Endothelial cell of umbilical vein (primary cell): ENCODE measurements around the gene ZNRF1. TPM values are rescaled to one million over a fixed set of nuclear protein-coding genes. Genes with fewer than 3 reads are reported as not detected.

Source experiments
- BruUV-seq: library from RNA; stranded (reverse); fragments of 400-500 nt; replicated peaks from 2 replicates; lab custom pipeline; 2021; lab: Mats Ljungman, UMichigan
- CTCF ChIA-PET: fragments of 300-600, 350-600 bp; sonication (Branson Sonifier 250); formaldehyde crosslinking; loops from one replicate; lab custom pipeline; 2021; ENCODE audit warnings: antibody characterized with exemption, inconsistent platforms; lab: Charles Lee
- POLR2A ChIA-PET: fragments of 300-600, 350-600 bp; sonication (Branson Sonifier 250); formaldehyde crosslinking; loops from one replicate; lab custom pipeline; 2021; ENCODE audit warnings: antibody characterized with exemption, inconsistent platforms; lab: Charles Lee
- DNase-seq: peaks from one replicate; pipeline ENCODE4 v3.0.0-alpha.2; 2011; ENCODE audit warnings: low read depth, low spot score
- FAIRE-seq: peaks from 2 replicates; lab custom pipeline; 2011; peaks lifted over from hg19 to GRCh38; lab: Jason Lieb, UNC
- H2AFZ ChIP-seq: 2 replicates; pipeline ENCODE4 v1.6.0; 2012; ENCODE audit warnings: low read depth, low read length, control low read depth, inconsistent platforms
- H3K27ac ChIP-seq: 2 replicates; pipeline ENCODE4 v1.5.1; 2011; ENCODE audit warnings: low read depth, mild to moderate bottlenecking, control low read depth, low read length, moderate library complexity; ENCODE audit not compliant: insufficient read depth
- H3K27me3 ChIP-seq, 2 experiments: 2 replicates each; pipeline versions ENCODE4 v1.6.0 to v1.6.1; 2011; ENCODE audit warnings: low read length in 2 of 2, mixed read lengths in 1 of 2; ENCODE audit not compliant: control insufficient read depth in 2 of 2, insufficient read depth in 2 of 2
- H3K36me3 ChIP-seq, 2 experiments: 2 replicates in 1 of 2; 3 replicates in 1 of 2; pipeline ENCODE4 v1.5.1; 2011; ENCODE audit warnings: low read length in 2 of 2, mild to moderate bottlenecking in 1 of 2, moderate library complexity in 1 of 2; ENCODE audit not compliant: control insufficient read depth in 2 of 2, insufficient read depth in 2 of 2; ENCODE audit errors: extremely low read depth in 1 of 2
- H3K4me1 ChIP-seq: 3 replicates; pipeline ENCODE4 v1.5.1; 2011; ENCODE audit warnings: mild to moderate bottlenecking, low read length; ENCODE audit not compliant: control insufficient read depth, insufficient read depth; ENCODE audit errors: extremely low read depth
- H3K4me2 ChIP-seq: 2 replicates; pipeline ENCODE4 v1.6.1; 2011; ENCODE audit warnings: low read length, control low read depth, mixed read lengths; ENCODE audit not compliant: insufficient read depth
- H3K4me3 ChIP-seq, 3 experiments: fragments of 200-600 bp in 1 of 3; sonication (generic), shearing (Covaris generic) in 1 of 3; replicated peaks in 1 of 3; 2 replicates each; pipeline ENCODE4 v1.5.1; 2011 to 2016; ENCODE audit warnings: control low read depth in 3 of 3, low read length in 3 of 3, mild to moderate bottlenecking in 2 of 3, inconsistent platforms in 1 of 3, low read depth in 1 of 3, moderate library complexity in 1 of 3; ENCODE audit not compliant: insufficient read depth in 1 of 3
- H3K79me2 ChIP-seq: 2 replicates; pipeline ENCODE4 v1.6.0; 2012; ENCODE audit warnings: low read length, inconsistent platforms; ENCODE audit not compliant: control insufficient read depth, insufficient read depth
- H3K9ac ChIP-seq: replicated peaks from 2 replicates; pipeline ENCODE3; 2011; ENCODE audit warnings: low read length, control low read depth; ENCODE audit not compliant: insufficient read depth; ENCODE audit errors: extremely low read depth
- H3K9me1 ChIP-seq: replicated peaks from 3 replicates; pipeline ENCODE4 v1.6.0; 2011; ENCODE audit warnings: mild to moderate bottlenecking, low read length; ENCODE audit not compliant: control insufficient read depth, insufficient read depth; ENCODE audit errors: extremely low read depth
- H3K9me3 ChIP-seq: replicated peaks from 2 replicates; pipeline ENCODE4 v1.5.1; 2012; ENCODE audit warnings: low read length, inconsistent platforms; ENCODE audit not compliant: control insufficient read depth, insufficient read depth
- H4K20me1 ChIP-seq: replicated peaks from 2 replicates; pipeline ENCODE3; 2011; ENCODE audit warnings: mild to moderate bottlenecking, low read length; ENCODE audit not compliant: control insufficient read depth, insufficient read depth; ENCODE audit errors: extremely low read depth
- CTCF ChIP-seq, 2 donors: IDR thresholded peaks; 1 replicate in 1 of 2; 2 replicates in 1 of 2; pipeline ENCODE4 v1.5.1; 2011; ENCODE audit warnings: low read length in 2 of 2, mild to moderate bottlenecking in 2 of 2, moderate library complexity in 2 of 2, control low read depth in 1 of 2, inconsistent platforms in 1 of 2, low read depth in 1 of 2; ENCODE audit not compliant: insufficient read depth in 1 of 2; ENCODE audit errors: extremely low read depth in 1 of 2
- EZH2 ChIP-seq: IDR thresholded peaks from 2 replicates; pipeline ENCODE4 v1.6.1; 2012; ENCODE audit warnings: borderline replicate concordance, low read depth, mild to moderate bottlenecking, moderate library complexity, low read length, inconsistent platforms; ENCODE audit not compliant: severe bottlenecking
- FOS ChIP-seq: IDR thresholded peaks from 2 replicates; pipeline ENCODE4 v1.6.1; 2011; ENCODE audit warnings: mild to moderate bottlenecking, low read length, moderate library complexity, borderline replicate concordance; ENCODE audit not compliant: insufficient read depth
- GATA2 ChIP-seq: IDR thresholded peaks from 2 replicates; pipeline ENCODE4 v1.7.0; 2011; ENCODE audit warnings: low read depth, mild to moderate bottlenecking, moderate library complexity, mixed read lengths, low read length; ENCODE audit not compliant: insufficient read length, insufficient read depth
- JUN ChIP-seq: IDR thresholded peaks from 2 replicates; pipeline ENCODE4 v1.6.1; 2011; ENCODE audit warnings: borderline replicate concordance, low read depth; ENCODE audit not compliant: insufficient read length, insufficient read depth
- MAX ChIP-seq: IDR thresholded peaks from 2 replicates; pipeline ENCODE4 v1.6.1; 2011; ENCODE audit not compliant: insufficient read depth, insufficient read length
- MYC ChIP-seq: IDR thresholded peaks from one replicate; pipeline ENCODE4 v1.6.1; 2011; ENCODE audit warnings: mild to moderate bottlenecking, low read depth, low read length
- POLR2A ChIP-seq: IDR thresholded peaks from 2 replicates; pipeline ENCODE4 v1.6.1; 2012; ENCODE audit warnings: low read depth, mild to moderate bottlenecking, control low read depth, low read length
- POLR2AphosphoS5 ChIP-seq: IDR thresholded peaks from 2 replicates; pipeline ENCODE4 v1.6.1; 2012; ENCODE audit warnings: low read depth, mild to moderate bottlenecking, control low read depth, low read length, moderate library complexity; ENCODE audit not compliant: insufficient read depth
- dilution Hi-C: fragments of 300-500 bp; cut with MboI; formaldehyde crosslinking; loops from one replicate; pipeline ENCODE4 v1.15.0; 2019; ENCODE audit warnings: low sequenced_read_pairs; ENCODE audit not compliant: extremely low pct_ligation_motif_present
- intact Hi-C: fragments of 100-400 bp; cut with micrococcal nuclease; formaldehyde crosslinking; loops from one replicate; pipeline ENCODE4 v1.10.0; 2022
- polyA plus RNA-seq, 4 experiments: library from polyadenylated mRNA; depleted of rRNA in 3 of 4; stranded (reverse) in 3 of 4; unstranded in 1 of 4; fragments of >200 nt; gene quantifications; 2 replicates each; pipeline versions ENCODE4 v1.2.1 to v1.2.3, GENCODE V29; 2011 to 2012; ENCODE audit warnings: missing spikeins in 1 of 4
- total RNA-seq: library from RNA; stranded (reverse); gene quantifications from 2 replicates; pipeline ENCODE4 v1.2.3, GENCODE V29; 2021

Gene ZNRF1
- total and polyA plus RNA-seq, 2 donors (not counting 3 experiments of a cell fraction or from before 2014, with no cell fraction given) = 23.7 to 34.9 TPM

GRCh38 chr16:75005697-75006096 is 6.9 kb downstream of the ZNRF1 start:
- DNase-seq (no peak), FAIRE-seq (no peak)
- no peaks in the 10 kb centered on the region for H3K36me3 ChIP-seq
- no peaks in the 10 kb centered on the region for H3K27me3 ChIP-seq
- H3K4me1 ChIP-seq = peaks cover 11% of the 10 kb centered on the region
- H3K4me2 ChIP-seq = no peak overlapping the region
- no peak overlapping the region for H3K27ac ChIP-seq
- no peak overlapping the region for H3K4me3 ChIP-seq
- ChIA-PET CTCF (no interaction called here), POLR2A (no interaction called here)
- no peak overlapping the region for H2AFZ ChIP-seq
- TF ChIP-seq MAX (no peak), GATA2 (no peak), EZH2 (no peak), POLR2A (no peak)
- peaks cover 76% of the 10 kb centered on the region for H3K79me2 ChIP-seq
- dilution Hi-C loops = no loop called here
- no peaks in the 10 kb centered on the region for H4K20me1 ChIP-seq
- no TSS peak for BruUV-seq
- H3K9ac ChIP-seq = no peak overlapping the region
- H3K9me1 ChIP-seq = no peaks in the 10 kb centered on the region
- intact Hi-C loops = no loop called here
- no peaks in the 10 kb centered on the region for H3K9me3 ChIP-seq

GRCh38 chr16:75007443-75007842 is 8.6 kb downstream of the ZNRF1 start:
- H3K9ac ChIP-seq = no peak overlapping the region
- BruUV-seq = no TSS peak
- FAIRE-seq (no peak), DNase-seq (no peak)
- dilution Hi-C loops (no loop called here), intact Hi-C loops (no loop called here)
- no peak overlapping the region for H3K4me2 ChIP-seq
- no peak overlapping the region for H3K27ac ChIP-seq
- H2AFZ ChIP-seq = no peak overlapping the region
- no peaks in the 10 kb centered on the region for H3K27me3 ChIP-seq
- no peaks in the 10 kb centered on the region for H3K9me3 ChIP-seq
- peaks cover 62% of the 10 kb centered on the region for H3K79me2 ChIP-seq
- ChIA-PET POLR2A (no interaction called here), CTCF (interaction anchor here (2.0 to 2.2 kb wide), 2 partner anchors 9 to 103 kb away, joined by 6 to 8 read pairs; partner anchors contain the start of gene ZNRF1)
- no peaks in the 10 kb centered on the region for H3K9me1 ChIP-seq
- no peak overlapping the region for H3K4me3 ChIP-seq
- TF ChIP-seq JUN = no peak
- no peak for TF ChIP-seq FOS
- no peak for TF ChIP-seq EZH2
- no peak for TF ChIP-seq MYC
- TF ChIP-seq MAX = no peak
- no peak for TF ChIP-seq GATA2
- no peak for TF ChIP-seq POLR2A
- TF ChIP-seq POLR2AphosphoS5 = no peak
- TF ChIP-seq CTCF (IDR thresholded peaks at IDR 0.05; ENCODE audit: extremely low read depth in 1 of 2, insufficient read depth in 1 of 2, low read depth in 1 of 2, low read length in 2 of 2) = no peak
- peaks cover 16% of the 10 kb centered on the region for H3K4me1 ChIP-seq
- no peaks in the 10 kb centered on the region for H4K20me1 ChIP-seq
- no peaks in the 10 kb centered on the region for H3K36me3 ChIP-seq
